NCI-H526 (cell line): ENCODE measurements around the gene PANK4.

ENCODE experiments used
- DNase-seq, 2 experiments: peaks; one replicate each; lab custom pipeline; 2025; lab: John Stamatoyannopoulos, UW

PANK4 gene

GRCh38 chr1:2512862-2513421, 13.5 kb downstream of the PANK4 start:
- no peak for DNase-seq

- no peak for DNase-seq
Observed at GRCh38 chr1:2510366-2511155, 15.8 kb downstream of the PANK4 start.

- no peak for DNase-seq
Observed at GRCh38 chr1:2509589-2509988, 16.8 kb downstream of the PANK4 start.

- no peak for DNase-seq
Observed at GRCh38 chr1:2508751-2509150, 17.6 kb downstream of the PANK4 start.

- DNase-seq, result no peak
Observed at GRCh38 chr1:2508180-2508579, 18.2 kb downstream of the PANK4 start.

- no peak for DNase-seq
Observed at GRCh38 chr1:2507744-2508155, 18.6 kb downstream of the PANK4 start.

GRCh38 chr1:2506901-2507565, 19.4 kb downstream of the PANK4 start:
- no peak for DNase-seq

GRCh38 chr1:2506007-2506860, 20.2 kb downstream of the PANK4 start:
- DNase-seq, result no peak

GRCh38 chr1:2505461-2505994, 20.9 kb downstream of the PANK4 start:
- no peak for DNase-seq

GRCh38 chr1:2504949-2505272, 21.5 kb downstream of the PANK4 start:
- DNase-seq, result no peak

GRCh38 chr1:2504225-2504948, 22.0 kb downstream of the PANK4 start:
- no peak for DNase-seq

- no peak for DNase-seq
Observed at GRCh38 chr1:2503554-2504224, 22.7 kb downstream of the PANK4 start.

- DNase-seq, result no peak
Observed at GRCh38 chr1:2502661-2503553, 23.5 kb downstream of the PANK4 start.

- no peak for DNase-seq
Observed at GRCh38 chr1:2502210-2502609, 24.2 kb downstream of the PANK4 start.

- DNase-seq, result no peak
Observed at GRCh38 chr1:2501820-2502119, 24.6 kb downstream of the PANK4 start.

- DNase-seq, result no peak
Observed at GRCh38 chr1:2501041-2501819, 25.2 kb downstream of the PANK4 start.

GRCh38 chr1:2499986-2500596, 26.3 kb downstream of the PANK4 start:
- DNase-seq, result no peak

- no peak for DNase-seq
Observed at GRCh38 chr1:2499260-2499659, 27.1 kb downstream of the PANK4 start.

GRCh38 chr1:2498648-2499047, 27.7 kb downstream of the PANK4 start:
- DNase-seq, result no peak
